Fibroblast of villous mesenchyme (primary cell): Measurements from ENCODE around the gene LMF2. TPM values are rescaled to one million over a fixed set of nuclear protein-coding genes. Genes with fewer than 3 reads are reported as not detected.

Experiments
- DNase-seq: peaks from one replicate; pipeline ENCODE4 v3.0.0-alpha.2; 2010; ENCODE audit warnings: low read depth
- H3K4me3 ChIP-seq: 2 replicates; pipeline ENCODE4 v1.5.1; 2011; ENCODE audit warnings: low read depth, mild to moderate bottlenecking, low read length
- total RNA-seq: library from RNA; depleted of rRNA; stranded (reverse); fragments of >200 nt; gene quantifications from 2 replicates; pipeline ENCODE4 v1.2.3, GENCODE V29; 2012
- TF ChIP-seq, protein P1 (sequence below): IDR thresholded peaks from 2 replicates; pipeline ENCODE4 v1.5.1; 2012; ENCODE audit warnings: low read depth, mild to moderate bottlenecking, low read length; ENCODE audit not compliant: insufficient read depth

Gene LMF2
- total RNA-seq, 1 donor, result 50.1 TPM

DNA sequence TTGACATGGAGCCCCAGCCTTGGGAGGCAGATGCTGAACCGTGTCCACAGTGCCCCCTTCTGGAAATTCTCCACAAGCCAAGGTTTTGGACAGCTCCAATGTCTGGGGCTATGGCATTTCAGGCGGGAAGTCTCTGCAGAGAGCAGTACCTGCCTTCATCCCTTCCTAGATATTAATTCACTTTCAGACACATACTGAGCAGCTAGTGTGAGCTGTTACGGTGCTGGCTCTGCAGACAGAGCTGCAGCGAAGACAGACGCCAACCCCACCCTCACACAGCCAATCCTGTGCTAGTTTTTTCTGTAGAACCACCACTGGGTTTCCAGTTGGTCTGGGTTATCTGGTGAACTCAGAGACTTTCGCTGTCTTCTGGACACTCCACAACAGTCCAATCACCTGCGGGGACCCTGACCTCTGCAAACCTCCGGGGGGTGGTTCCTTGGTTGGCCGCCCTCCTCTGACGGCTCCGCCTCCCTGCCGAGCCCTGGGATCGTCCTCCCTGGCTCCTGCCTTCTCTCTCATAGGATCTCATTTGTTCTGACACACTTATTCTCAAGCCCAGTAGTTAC lies 9.1 kb downstream of the LMF2 start:
- TF ChIP-seq, protein P1, sequence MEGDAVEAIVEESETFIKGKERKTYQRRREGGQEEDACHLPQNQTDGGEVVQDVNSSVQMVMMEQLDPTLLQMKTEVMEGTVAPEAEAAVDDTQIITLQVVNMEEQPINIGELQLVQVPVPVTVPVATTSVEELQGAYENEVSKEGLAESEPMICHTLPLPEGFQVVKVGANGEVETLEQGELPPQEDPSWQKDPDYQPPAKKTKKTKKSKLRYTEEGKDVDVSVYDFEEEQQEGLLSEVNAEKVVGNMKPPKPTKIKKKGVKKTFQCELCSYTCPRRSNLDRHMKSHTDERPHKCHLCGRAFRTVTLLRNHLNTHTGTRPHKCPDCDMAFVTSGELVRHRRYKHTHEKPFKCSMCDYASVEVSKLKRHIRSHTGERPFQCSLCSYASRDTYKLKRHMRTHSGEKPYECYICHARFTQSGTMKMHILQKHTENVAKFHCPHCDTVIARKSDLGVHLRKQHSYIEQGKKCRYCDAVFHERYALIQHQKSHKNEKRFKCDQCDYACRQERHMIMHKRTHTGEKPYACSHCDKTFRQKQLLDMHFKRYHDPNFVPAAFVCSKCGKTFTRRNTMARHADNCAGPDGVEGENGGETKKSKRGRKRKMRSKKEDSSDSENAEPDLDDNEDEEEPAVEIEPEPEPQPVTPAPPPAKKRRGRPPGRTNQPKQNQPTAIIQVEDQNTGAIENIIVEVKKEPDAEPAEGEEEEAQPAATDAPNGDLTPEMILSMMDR, result peak; percentile 75
- H3K4me3 ChIP-seq, result no peak overlapping the region
- peak; percentile 63 for DNase-seq

DNA sequence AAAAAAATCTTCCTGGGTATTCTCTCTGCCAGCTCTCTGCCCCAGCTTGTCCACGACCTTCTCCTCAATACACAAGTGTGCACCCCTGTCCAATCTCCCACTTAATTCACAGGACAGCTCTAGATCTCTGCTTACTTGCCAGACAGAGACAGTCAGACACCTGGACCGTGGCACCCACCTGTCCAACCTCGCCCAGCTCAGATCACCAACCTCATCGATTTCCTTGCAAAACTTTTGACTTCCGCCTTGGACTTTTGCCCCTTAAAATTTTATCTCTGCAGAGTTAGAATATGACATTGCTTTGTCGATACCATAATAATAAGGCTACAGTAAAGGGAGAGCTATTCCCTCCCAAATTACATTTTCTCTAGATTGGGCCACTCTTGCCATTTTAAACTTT lies 10.4 kb downstream of the LMF2 start:
- no peak for DNase-seq
- TF ChIP-seq, protein P1, result no peak
- H3K4me3 ChIP-seq, result no peak overlapping the region

DNA sequence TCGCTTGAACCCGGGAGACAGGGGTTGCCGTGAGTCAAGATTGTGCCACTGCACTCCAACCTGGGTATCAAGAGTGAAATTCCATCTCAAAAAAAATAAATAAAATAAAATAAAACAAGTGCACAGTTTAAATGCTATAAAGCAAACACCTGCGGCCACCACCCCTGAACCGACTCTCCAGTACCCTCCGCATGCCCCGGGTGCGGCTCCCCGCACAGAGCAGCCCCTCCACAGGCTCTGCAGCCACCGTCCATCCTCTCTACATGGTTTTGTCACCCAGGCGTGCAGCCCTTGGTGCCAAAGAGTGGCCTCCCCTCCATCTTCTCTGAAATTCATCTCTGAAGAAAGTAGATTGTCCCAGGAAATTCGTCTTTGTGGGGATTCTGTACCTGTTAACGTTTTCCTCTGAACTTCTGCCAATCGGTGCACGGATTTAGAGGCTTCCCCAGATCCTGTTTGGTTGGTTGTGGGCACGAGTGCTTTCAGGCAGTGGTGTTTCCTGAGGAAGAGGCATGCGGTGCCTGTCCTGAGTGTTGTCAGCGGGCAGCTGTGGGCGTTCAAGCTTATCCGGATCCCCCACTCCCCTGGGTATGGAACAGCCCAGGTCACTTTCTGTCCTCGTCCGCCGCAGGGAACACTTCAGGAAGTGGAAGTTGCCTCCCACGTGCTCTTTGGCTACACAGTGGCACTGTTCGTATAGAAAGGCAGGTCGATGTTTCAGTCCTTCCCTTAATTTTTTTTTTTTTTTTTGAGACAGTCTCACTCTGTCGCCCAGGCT lies 16.8 kb downstream of the LMF2 start:
- H3K4me3 ChIP-seq, result no peak overlapping the region
- no peak for DNase-seq
- TF ChIP-seq, protein P1, result no peak

DNA sequence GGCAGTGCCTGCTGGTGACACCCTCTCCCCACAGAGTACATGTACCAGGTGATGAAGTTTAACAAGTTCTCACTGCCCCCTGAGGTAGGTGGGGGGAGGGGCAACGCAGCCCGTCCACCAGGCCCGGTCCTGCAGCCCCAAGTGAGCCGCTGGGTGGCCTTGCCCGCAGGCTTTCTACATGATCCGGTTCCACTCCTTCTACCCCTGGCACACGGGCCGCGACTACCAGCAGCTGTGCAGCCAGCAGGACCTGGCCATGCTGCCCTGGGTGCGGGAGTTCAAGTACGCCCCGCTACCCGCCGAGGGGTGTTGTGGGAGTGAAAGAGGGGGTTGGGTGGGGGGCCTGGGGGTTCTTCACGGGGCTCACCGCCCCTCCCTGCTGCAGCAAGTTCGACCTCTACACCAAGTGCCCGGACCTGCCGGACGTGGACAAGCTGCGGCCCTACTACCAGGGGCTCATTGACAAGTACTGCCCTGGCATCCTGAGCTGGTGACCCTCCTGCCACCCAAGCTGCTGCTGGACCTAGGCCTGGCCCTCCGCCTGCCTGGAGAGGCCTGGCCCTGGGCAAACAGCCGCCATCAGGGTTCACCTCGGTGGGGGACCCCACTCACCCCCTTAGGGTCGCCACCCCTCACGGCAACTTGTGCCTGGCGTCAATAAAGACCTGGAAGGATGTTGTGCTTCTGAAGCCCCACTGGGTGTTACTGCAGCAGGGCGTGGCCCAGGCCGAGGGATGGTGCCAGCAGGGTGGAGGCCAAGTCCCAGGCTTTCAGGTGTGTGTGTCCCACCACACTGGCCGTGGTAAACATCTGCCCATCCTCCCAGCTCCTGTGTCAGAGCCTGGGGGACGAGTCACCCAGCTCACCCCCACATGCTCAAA lies 17.9 kb downstream of the LMF2 start:
- no peak overlapping the region for H3K4me3 ChIP-seq
- TF ChIP-seq, protein P1, result no peak
- DNase-seq, result no peak

DNA sequence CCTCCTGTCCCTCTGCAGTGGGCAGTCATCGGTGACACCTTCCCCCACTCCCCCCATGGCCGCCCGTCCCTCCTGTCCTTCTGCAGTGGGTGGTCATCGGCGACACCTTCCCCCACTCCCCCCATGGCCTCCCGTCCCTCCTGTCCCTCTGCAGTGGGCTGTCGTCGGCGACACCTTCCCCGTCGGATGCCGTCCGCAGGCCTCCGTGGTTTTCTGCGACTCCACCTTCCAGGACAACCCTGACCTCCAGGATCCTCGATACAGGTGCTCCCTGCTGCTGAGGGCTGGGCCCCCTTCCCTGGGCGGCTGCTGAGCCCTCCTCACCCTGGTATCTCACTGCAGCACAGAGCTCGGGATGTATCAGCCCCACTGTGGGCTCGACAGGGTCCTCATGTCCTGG lies 18.6 kb downstream of the LMF2 start:
- TF ChIP-seq, protein P1, result no peak
- H3K4me3 ChIP-seq, result no peak overlapping the region
- no peak for DNase-seq

DNA sequence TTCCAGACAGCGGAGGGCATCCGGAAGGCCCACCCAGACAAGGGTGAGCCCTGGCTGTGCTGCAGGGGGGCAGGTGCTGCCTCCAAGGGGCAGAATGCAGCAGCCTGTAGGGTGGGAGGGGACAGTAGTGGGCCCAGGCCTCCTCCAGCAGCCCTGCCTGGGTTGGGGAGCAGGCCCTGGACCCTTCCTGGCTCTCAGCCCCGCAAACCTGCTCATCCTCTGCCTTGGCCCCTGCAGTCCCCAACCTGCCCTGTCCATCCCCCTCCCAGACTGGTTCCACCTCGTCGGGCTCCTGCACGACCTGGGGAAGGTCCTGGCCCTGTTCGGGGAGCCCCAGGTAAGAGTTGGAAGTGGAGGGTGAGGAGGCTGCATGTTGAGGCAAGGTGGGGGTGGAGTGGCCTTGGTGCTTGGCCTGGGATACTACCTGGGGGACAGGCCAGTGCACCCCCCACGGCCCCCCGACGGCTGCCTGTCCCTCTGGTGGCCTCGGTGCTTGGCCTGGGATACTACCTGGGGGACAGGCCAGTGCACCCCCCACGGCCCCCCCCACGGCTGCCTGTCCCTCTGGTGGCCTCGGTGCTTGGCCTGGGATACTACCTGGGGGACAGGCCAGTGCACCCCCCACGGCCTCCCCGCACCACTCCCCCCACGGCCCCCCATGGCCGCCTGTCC lies 19.4 kb downstream of the LMF2 start:
- TF ChIP-seq, protein P1, result no peak
- H3K4me3 ChIP-seq, result no peak overlapping the region
- no peak for DNase-seq
